SK-N-SH treated with all-trans-retinoic acid at 6 μM for 48 hours (cell line): Measurements from ENCODE around the gene TIMP1.
"Not testable (repeated sequence)": the region's sequence is repeated elsewhere in the genome, so short reads cannot be mapped to it uniquely, and the experiment has no call there.

ENCODE experiments used
- ATAC-seq: fragments of 200-7000 bp; cut with Tn5 transposase; 3 replicates; pipeline ENCODE4 v1.9.1; 2020; ENCODE audit warnings: mild to moderate bottlenecking, moderate library complexity
- ARNTL ChIP-seq: fragments of 450-650 bp; formaldehyde crosslinking; IDR thresholded peaks from 2 replicates; pipeline ENCODE4 v1.5.0; 2020; ENCODE audit warnings: low read depth, mild to moderate bottlenecking, moderate library complexity, borderline replicate concordance
- BACH2 ChIP-seq: fragments of 250-450 bp; sonication (Bioruptor Pico); IDR thresholded peaks from 2 replicates; pipeline ENCODE4 v1.9.0; 2021; ENCODE audit warnings: mild to moderate bottlenecking, borderline replicate concordance
- CSDC2 ChIP-seq: fragments of 250-450 bp; sonication (Bioruptor Pico); IDR thresholded peaks from 2 replicates; pipeline ENCODE4 v1.5.0; 2020; ENCODE audit warnings: mild to moderate bottlenecking, moderate library complexity
- CSRNP3 ChIP-seq: fragments of 250-450 bp; sonication (Bioruptor Pico); IDR thresholded peaks from 2 replicates; pipeline ENCODE4 v1.5.1; 2021; ENCODE audit warnings: mild to moderate bottlenecking, moderate library complexity
- ESRRG ChIP-seq: fragments of 250-450 bp; sonication (Bioruptor Pico); IDR thresholded peaks from 2 replicates; pipeline ENCODE4 v1.6.1; 2021; ENCODE audit warnings: mild to moderate bottlenecking
- GLIS3 ChIP-seq: fragments of 250-450 bp; sonication (Bioruptor Pico); IDR thresholded peaks from 2 replicates; pipeline ENCODE4 v1.5.0; 2020; ENCODE audit warnings: mild to moderate bottlenecking, moderate library complexity
- ISL1 ChIP-seq: fragments of 250-450 bp; sonication (Bioruptor Pico); IDR thresholded peaks from 2 replicates; pipeline ENCODE4 v2.1.2; 2022; ENCODE audit warnings: mild to moderate bottlenecking, moderate library complexity
- OSR1 ChIP-seq: fragments of 250-450 bp; sonication (Bioruptor Pico); IDR thresholded peaks from 2 replicates; pipeline ENCODE4 v1.8.0; 2022; ENCODE audit warnings: moderate library complexity, mild to moderate bottlenecking, inconsistent platforms
- PATZ1 ChIP-seq: fragments of 250-450 bp; sonication (Bioruptor Pico); IDR thresholded peaks from 2 replicates; pipeline ENCODE4 v1.8.0; 2020; ENCODE audit warnings: mild to moderate bottlenecking, moderate library complexity, borderline replicate concordance
- PPARA ChIP-seq: fragments of 250-450 bp; sonication (Bioruptor Pico); IDR thresholded peaks from 2 replicates; pipeline ENCODE4 v1.5.0; 2020; ENCODE audit warnings: mild to moderate bottlenecking, borderline replicate concordance
- RARB ChIP-seq: fragments of 250-450 bp; sonication (Bioruptor Pico); IDR thresholded peaks from 2 replicates; pipeline ENCODE4 v1.8.0; 2021; ENCODE audit warnings: mild to moderate bottlenecking, moderate library complexity
- SNAI2 ChIP-seq: fragments of 250-450 bp; sonication (Bioruptor Pico); IDR thresholded peaks from 2 replicates; pipeline ENCODE4 v1.5.0; 2020; ENCODE audit warnings: mild to moderate bottlenecking, moderate library complexity
- TCF4 ChIP-seq: fragments of 250-450 bp; sonication (Bioruptor Pico); IDR thresholded peaks from 2 replicates; pipeline ENCODE4 v1.8.0; 2021; ENCODE audit warnings: mild to moderate bottlenecking, moderate library complexity, borderline replicate concordance
- TOX ChIP-seq: fragments of 250-450 bp; sonication (Bioruptor Pico); IDR thresholded peaks from 2 replicates; pipeline ENCODE4 v1.8.0; 2021; ENCODE audit warnings: mild to moderate bottlenecking, moderate library complexity, borderline replicate concordance
- TSHZ2 ChIP-seq: fragments of 250-450 bp; sonication (Bioruptor Pico); IDR thresholded peaks from 2 replicates; pipeline ENCODE4 v1.5.0; 2020; ENCODE audit warnings: mild to moderate bottlenecking, moderate library complexity
- ZC3H10 ChIP-seq: fragments of 250-450 bp; sonication (Bioruptor Pico); IDR thresholded peaks from 2 replicates; pipeline ENCODE4 v1.5.1; 2021; ENCODE audit warnings: mild to moderate bottlenecking, moderate library complexity
- ZFP30 ChIP-seq: fragments of 450-650 bp; formaldehyde crosslinking; IDR thresholded peaks from 2 replicates; pipeline ENCODE4 v1.5.0; 2022; ENCODE audit warnings: mild to moderate bottlenecking, moderate library complexity
- ZNF565 ChIP-seq: fragments of 450-650 bp; formaldehyde crosslinking; conservative IDR thresholded peaks from 2 replicates; pipeline ENCODE4 v1.5.0; 2020; ENCODE audit warnings: low read depth, mild to moderate bottlenecking, moderate library complexity
- ZNF70 ChIP-seq: fragments of 450-650 bp; formaldehyde crosslinking; IDR thresholded peaks from 2 replicates; pipeline ENCODE4 v1.5.0; 2020; ENCODE audit warnings: mild to moderate bottlenecking, moderate library complexity
- ZNF8 ChIP-seq: fragments of 450-650 bp; formaldehyde crosslinking; IDR thresholded peaks from 2 replicates; pipeline ENCODE4 v1.5.0; 2020; ENCODE audit warnings: mild to moderate bottlenecking, moderate library complexity

TIMP1 gene

GRCh38 chrX:47597222-47597621 lies 15.0 kb downstream of the TIMP1 start:
- ATAC-seq = no peak
- TF ChIP-seq RARB (no peak), ESRRG (CRISPR knock-in tag) (no peak), ZNF70 (CRISPR knock-in tag) (no peak), GLIS3 (CRISPR knock-in tag) (no peak), BACH2 (CRISPR knock-in tag) (no peak), SNAI2 (CRISPR knock-in tag) (no peak), ISL1 (CRISPR knock-in tag) (no peak), ARNTL (CRISPR knock-in tag) (no peak), TOX (CRISPR knock-in tag) (no peak), OSR1 (CRISPR knock-in tag) (no peak), CSRNP3 (CRISPR knock-in tag) (no peak), ZNF8 (no peak), TCF4 (CRISPR knock-in tag) (no peak), ZFP30 (CRISPR knock-in tag) (no peak)

- ATAC-seq = not testable (repeated sequence)
These were observed 20.9 kb downstream of the TIMP1 start for GRCh38 chrX:47603125-47603524.

- no peak for ATAC-seq
- no peak for TF ChIP-seq ISL1 (CRISPR knock-in tag)
- TF ChIP-seq ZNF70 (CRISPR knock-in tag) = no peak
- no peak for TF ChIP-seq SNAI2 (CRISPR knock-in tag)
- no peak for TF ChIP-seq ZC3H10
- TF ChIP-seq ESRRG (CRISPR knock-in tag) = no peak
- no peak for TF ChIP-seq PATZ1
- TF ChIP-seq CSDC2 (CRISPR knock-in tag) = no peak
- TF ChIP-seq OSR1 (CRISPR knock-in tag) = no peak
- TF ChIP-seq TSHZ2 (CRISPR knock-in tag) = no peak
- no peak for TF ChIP-seq ARNTL (CRISPR knock-in tag)
- no peak for TF ChIP-seq PPARA (CRISPR knock-in tag)
- TF ChIP-seq ZNF8 = no peak
These were observed 22.8 kb downstream of the TIMP1 start for GRCh38 chrX:47605024-47605423.

- ATAC-seq = peak; percentile 44; the same call in 1 of the 3 replicates
- TF ChIP-seq ISL1 (CRISPR knock-in tag) (peak; percentile 68), BACH2 (CRISPR knock-in tag) (no peak)
These were observed 24.9 kb downstream of the TIMP1 start for GRCh38 chrX:47607091-47607490.

GRCh38 chrX:47608130-47608810 lies 26.0 kb downstream of the TIMP1 start:
- TF ChIP-seq ZFP30 (CRISPR knock-in tag) (no peak), ZNF565 (no peak), TCF4 (CRISPR knock-in tag) (no peak), SNAI2 (CRISPR knock-in tag) (no peak), ZC3H10 (no peak), ZNF8 (no peak), CSRNP3 (CRISPR knock-in tag) (no peak), GLIS3 (CRISPR knock-in tag) (no peak), CSDC2 (CRISPR knock-in tag) (no peak), ISL1 (CRISPR knock-in tag) (no peak)
- no peak for ATAC-seq
